SJSA1 (cell line): ENCODE data around the gene PRADC1. TPM values are rescaled to one million over a fixed set of nuclear protein-coding genes. Genes with fewer than 3 reads are reported as not detected.
A peak's percentile ranks its signal among the peaks of the same experiment; 100 is the strongest.
"Not testable (repeated sequence)": the region's sequence is repeated elsewhere in the genome, so short reads cannot be mapped to it uniquely, and the experiment has no call there.

Experiments
- DNase-seq, 2 experiments: peaks; one replicate each; pipeline ENCODE4 v3.0.0-alpha.2; 2015 to 2020; ENCODE audit warnings: low spot score in 2 of 2, low read depth in 1 of 2
- H3K27ac ChIP-seq: fragments of 250-450 bp; sonication (Bioruptor Pico); 2 replicates; pipeline ENCODE4 v1.5.1; 2020; ENCODE audit warnings: mild to moderate bottlenecking, moderate library complexity
- H3K27me3 ChIP-seq: fragments of 250-450 bp; sonication (Bioruptor Pico); replicated peaks from 2 replicates; pipeline ENCODE4 v1.5.1; 2020; ENCODE audit warnings: mild to moderate bottlenecking, moderate library complexity
- H3K36me3 ChIP-seq: fragments of 250-450 bp; sonication (Bioruptor Pico); 2 replicates; pipeline ENCODE4 v1.5.1; 2020; ENCODE audit warnings: mild to moderate bottlenecking
- H3K4me1 ChIP-seq: fragments of 250-450 bp; sonication (Bioruptor Pico); replicated peaks from 2 replicates; pipeline ENCODE4 v1.6.1; 2021; ENCODE audit warnings: mild to moderate bottlenecking
- H3K4me3 ChIP-seq: fragments of 250-450 bp; sonication (Bioruptor Pico); 2 replicates; pipeline ENCODE4 v1.5.1; 2020; ENCODE audit warnings: mild to moderate bottlenecking
- H3K9me3 ChIP-seq: fragments of 250-450 bp; sonication (Bioruptor Pico); replicated peaks from 2 replicates; pipeline ENCODE4 v1.5.1; 2020; ENCODE audit warnings: mild to moderate bottlenecking
- total RNA-seq: library from RNA; depleted of rRNA; stranded (reverse); fragments of >200 nt; shearing (Covaris generic); gene quantifications from 2 replicates; pipeline ENCODE4 v1.2.3, GENCODE V29; 2014

Gene PRADC1
- total RNA-seq, 1 experiment from 2014 or later = 42.0 TPM

- DNase-seq = peak; percentile 75 to 86
- Histone ChIP-seq H3K4me1 (peaks cover 9% of the 10 kb centered on the region), H3K36me3 (peaks cover 5% of the 10 kb centered on the region), H3K4me3 (peak within 1 kb of the TSS; percentile 92), H3K27me3 (no peaks in the 10 kb centered on the region; the same call in 1 of the 2 replicates), H3K9me3 (no peaks in the 10 kb centered on the region), H3K27ac (peak within 1 kb of the TSS; percentile 72)
Measured at GRCh38 chr2:73214120-73215035, 18.7 kb downstream of the PRADC1 start, which contains the start of gene SMYD5. SMYD5 (plus strand) TSS chr2:73214245; CDS start chr2:73214267, 22 bp downstream.

GRCh38 chr2:73212448-73213176, 20.4 kb downstream of the PRADC1 start:
- no peaks in the 10 kb centered on the region for H3K9me3 ChIP-seq
- H3K4me3 ChIP-seq = no peak overlapping the region
- H3K4me1 ChIP-seq = peaks cover 9% of the 10 kb centered on the region
- no peak overlapping the region for H3K27ac ChIP-seq
- no peaks in the 10 kb centered on the region; the same call in 1 of the 2 replicates for H3K27me3 ChIP-seq
- peaks cover 5% of the 10 kb centered on the region for H3K36me3 ChIP-seq
- DNase-seq = peak; percentile 52 to 70

GRCh38 chr2:73212098-73212447, 21.0 kb downstream of the PRADC1 start:
- Histone ChIP-seq H3K27ac (no peak overlapping the region), H3K9me3 (no peaks in the 10 kb centered on the region), H3K27me3 (no peaks in the 10 kb centered on the region; the same call in 1 of the 2 replicates), H3K4me3 (no peak overlapping the region), H3K4me1 (peaks cover 9% of the 10 kb centered on the region), H3K36me3 (peaks cover 5% of the 10 kb centered on the region)
- no peak for DNase-seq

- Histone ChIP-seq H3K27ac (no peak overlapping the region), H3K9me3 (no peaks in the 10 kb centered on the region), H3K36me3 (peaks cover 5% of the 10 kb centered on the region), H3K4me3 (no peak overlapping the region), H3K4me1 (peaks cover 9% of the 10 kb centered on the region), H3K27me3 (peaks cover 12% of the 10 kb centered on the region)
- DNase-seq = no peak
Measured at GRCh38 chr2:73210696-73211095, 22.3 kb downstream of the PRADC1 start.

- Histone ChIP-seq H3K27ac (no peak overlapping the region), H3K4me3 (no peak overlapping the region), H3K4me1 (peaks cover 3% of the 10 kb centered on the region), H3K9me3 (no peaks in the 10 kb centered on the region), H3K36me3 (peaks cover 5% of the 10 kb centered on the region), H3K27me3 (peaks cover 19% of the 10 kb centered on the region)
- DNase-seq = no peak
Measured at GRCh38 chr2:73210019-73210418, 23.0 kb downstream of the PRADC1 start.

- H3K27ac ChIP-seq = no peak overlapping the region
- peaks cover 30% of the 10 kb centered on the region for H3K27me3 ChIP-seq
- no peaks in the 10 kb centered on the region; the same call in 1 of the 2 replicates for H3K4me1 ChIP-seq
- no peaks in the 10 kb centered on the region for H3K9me3 ChIP-seq
- H3K36me3 ChIP-seq = no peaks in the 10 kb centered on the region
- no peak for DNase-seq
- no peak overlapping the region for H3K4me3 ChIP-seq
Measured at GRCh38 chr2:73208258-73208657, 24.8 kb downstream of the PRADC1 start.

GRCh38 chr2:73205611-73206010, 27.4 kb downstream of the PRADC1 start:
- Histone ChIP-seq H3K4me3 (no peak overlapping the region), H3K4me1 (no peaks in the 10 kb centered on the region), H3K36me3 (no peaks in the 10 kb centered on the region), H3K9me3 (peaks cover 4% of the 10 kb centered on the region; the same call in 1 of the 2 replicates), H3K27me3 (peaks cover 54% of the 10 kb centered on the region), H3K27ac (no peak overlapping the region)
- DNase-seq = no peak

GRCh38 chr2:73203055-73203681, 29.9 kb downstream of the PRADC1 start:
- H3K27me3 ChIP-seq = peaks cover 66% of the 10 kb centered on the region

GRCh38 chr2:73202156-73203054, 30.6 kb downstream of the PRADC1 start, which contains the start of gene NOTO:
NOTO (plus strand) TSS chr2:73202574; CDS start chr2:73202667, 93 bp downstream.
- H3K27me3 ChIP-seq = peaks cover 70% of the 10 kb centered on the region
- H3K4me1 ChIP-seq = no peaks in the 10 kb centered on the region
- H3K9me3 ChIP-seq = peaks cover 4% of the 10 kb centered on the region; the same call in 1 of the 2 replicates
- H3K27ac ChIP-seq = no peak within 1 kb of the TSS
- no peak for DNase-seq
- H3K4me3 ChIP-seq = no peak within 1 kb of the TSS
- no peaks in the 10 kb centered on the region for H3K36me3 ChIP-seq

More at GRCh38 chr2:73203055-73203681, 29.9 kb downstream of the PRADC1 start:
- DNase-seq = no peak
- Histone ChIP-seq H3K9me3 (peaks cover 4% of the 10 kb centered on the region; the same call in 1 of the 2 replicates), H3K4me3 (no peak overlapping the region), H3K27ac (no peak overlapping the region), H3K4me1 (no peaks in the 10 kb centered on the region), H3K36me3 (no peaks in the 10 kb centered on the region)

GRCh38 chr2:73200281-73200680, 32.8 kb downstream of the PRADC1 start:
- not testable (repeated sequence) for H3K4me1 ChIP-seq, DNase-seq, H3K36me3 ChIP-seq, H3K4me3 ChIP-seq, H3K27ac ChIP-seq, H3K9me3 ChIP-seq
- H3K27me3 ChIP-seq = peaks cover 72% of the 10 kb centered on the region

- Histone ChIP-seq H3K4me1 (no peaks in the 10 kb centered on the region), H3K36me3 (no peaks in the 10 kb centered on the region), H3K27me3 (peaks cover 61% of the 10 kb centered on the region), H3K27ac (no peak overlapping the region), H3K4me3 (no peak overlapping the region), H3K9me3 (peaks cover under 1% of the 10 kb centered on the region; the same call in 1 of the 2 replicates)
- DNase-seq = no peak
Measured at GRCh38 chr2:73197579-73197978, 35.5 kb downstream of the PRADC1 start.

GRCh38 chr2:73187549-73187948, 45.5 kb downstream of the PRADC1 start:
- Histone ChIP-seq H3K27ac (no peak overlapping the region), H3K4me1 (no peaks in the 10 kb centered on the region), H3K36me3 (no peaks in the 10 kb centered on the region), H3K4me3 (no peak overlapping the region), H3K9me3 (no peaks in the 10 kb centered on the region), H3K27me3 (peaks cover 18% of the 10 kb centered on the region; the same call in 1 of the 2 replicates)
- DNase-seq = no peak
